Right lobe of liver (tissue), 6 donors: ENCODE results near the gene TMC1. TPM values are rescaled to one million over a fixed set of nuclear protein-coding genes. Genes with fewer than 3 reads are reported as not detected.

Experiments
- ATAC-seq, 4 donors: fragments of 200-7000 bp; cut with Tn5 transposase; one replicate each; pipeline ENCODE4 v1.9.1; 2020; ENCODE audit warnings: mild to moderate bottlenecking in 4 of 4, moderate library complexity in 4 of 4
- DNase-seq, 3 donors: peaks; one replicate each; pipeline ENCODE4 v3.0.0-alpha.2; 2020
- H3K27ac ChIP-seq, 3 donors: fragments of 200-600 bp; one replicate each; pipeline ENCODE4 v1.8.0; 2022
- H3K27me3 ChIP-seq, 2 donors: fragments of 200-600 bp; one replicate each; pipeline ENCODE4 v1.8.0; 2022
- H3K36me3 ChIP-seq, 4 donors: fragments of 200-600 bp; sonication (generic) in 1 of 4; one replicate each; pipeline versions ENCODE4 v1.5.1 to v1.8.0; 2017 to 2022; ENCODE audit warnings: control low read depth in 1 of 4
- H3K4me1 ChIP-seq, 4 donors: fragments of 200-600 bp; sonication (generic) in 1 of 4; one replicate each; pipeline versions ENCODE4 v1.5.1 to v1.8.0; 2017 to 2022; ENCODE audit warnings: control low read depth in 1 of 4
- H3K4me3 ChIP-seq, 3 donors: fragments of 200-600 bp; one replicate each; pipeline ENCODE4 v1.8.0; 2022
- H3K9me3 ChIP-seq, 4 donors: fragments of 200-600 bp; sonication (generic) in 1 of 4; one replicate each; pipeline versions ENCODE4 v1.5.1 to v1.8.0; 2017 to 2022; ENCODE audit warnings: control low read depth in 1 of 4
- POLR2A ChIP-seq: fragments of 450-650 bp; IDR thresholded peaks from one replicate; pipeline ENCODE4 v1.6.1; 2017; ENCODE audit warnings: antibody characterized with exemption, mild to moderate bottlenecking
- WGBS: methylation state at CpG from one replicate; pipeline ENCODE4 v1.1.6; 2018; ENCODE audit warnings: low coverage, low lambda C conversion rate; ENCODE audit not compliant: insufficient coverage; ENCODE audit errors: missing lambda C conversion rate; 5-methylcytosine and 5-hydroxymethylcytosine counted together
- intact Hi-C, 2 donors: fragments of 100-400 bp; cut with DNase I; formaldehyde crosslinking; loops; one replicate each; pipeline versions ENCODE4 v1.11.2 to v1.14.1; 2022
- total RNA-seq, 6 experiments: library from RNA; depleted of rRNA in 2 of 6; stranded (reverse); fragments of >200 nt in 2 of 6; fragmentation: NEBNext Ultra II Directional in 3 of 6; extraction: Animal tissue kit (Norgen Biotek cat#: 25700) in 3 of 6; gene quantifications; one replicate each; pipeline versions ENCODE4 v1.1.0 to v1.2.4, GENCODE V29; 2016 to 2023
- TF ChIP-seq, protein P1 (sequence below), 4 donors: fragments of 200-600 bp in 3 of 4; fragments of 450-650 bp in 1 of 4; IDR thresholded peaks; one replicate each; pipeline versions ENCODE4 v1.5.1 to v1.8.0; 2016 to 2022; ENCODE audit warnings: antibody characterized with exemption in 4 of 4, mild to moderate bottlenecking in 2 of 4
- donor health status: DM: no; HTN: yes; CAD: no.
- donor health status: DM: no; HTN: no; CAD: no.
- donor health status: DM: no; HTN: no; CAD: no.
- donor health status: DM: no; HTN: yes; CAD: no.
- donor health status: DM: no; HTN: yes; CAD: no.

Gene TMC1
- total RNA-seq, 6 experiments from 2014 or later = 0.06 to 0.42 TPM; not detected in 4

DNA sequence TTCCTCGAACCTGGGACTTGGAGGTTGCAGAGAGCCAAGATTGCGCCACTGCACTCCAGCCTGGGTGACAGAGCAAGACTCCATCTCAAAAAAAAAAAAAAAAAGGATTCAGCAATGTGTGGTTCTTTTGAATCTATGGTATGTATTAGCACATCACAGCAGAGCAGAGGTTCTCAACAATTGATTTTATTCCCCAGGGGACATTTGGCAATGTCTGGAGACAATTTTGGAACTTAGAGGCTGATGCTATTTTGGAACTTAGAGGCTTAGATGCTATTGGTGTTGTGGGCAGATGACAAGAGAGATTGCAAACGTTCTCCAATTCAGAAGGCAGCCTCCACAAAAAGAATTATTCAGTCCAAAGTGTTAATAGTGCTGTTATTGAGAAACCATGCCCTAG, 115.2 kb downstream of the TMC1 start:
- WGBS = 31% methylated on average over 2 of the region's 3 CpGs
- ATAC-seq (no peak), DNase-seq (no peak)
- Histone ChIP-seq H3K4me3 (no peak overlapping the region), H3K4me1 (no peaks in the 10 kb centered on the region), H3K9me3 (no peaks in the 10 kb centered on the region), H3K36me3 (no peaks in the 10 kb centered on the region), H3K27me3 (no peaks in the 10 kb centered on the region), H3K27ac (no peak overlapping the region)
- TF ChIP-seq, protein P1, sequence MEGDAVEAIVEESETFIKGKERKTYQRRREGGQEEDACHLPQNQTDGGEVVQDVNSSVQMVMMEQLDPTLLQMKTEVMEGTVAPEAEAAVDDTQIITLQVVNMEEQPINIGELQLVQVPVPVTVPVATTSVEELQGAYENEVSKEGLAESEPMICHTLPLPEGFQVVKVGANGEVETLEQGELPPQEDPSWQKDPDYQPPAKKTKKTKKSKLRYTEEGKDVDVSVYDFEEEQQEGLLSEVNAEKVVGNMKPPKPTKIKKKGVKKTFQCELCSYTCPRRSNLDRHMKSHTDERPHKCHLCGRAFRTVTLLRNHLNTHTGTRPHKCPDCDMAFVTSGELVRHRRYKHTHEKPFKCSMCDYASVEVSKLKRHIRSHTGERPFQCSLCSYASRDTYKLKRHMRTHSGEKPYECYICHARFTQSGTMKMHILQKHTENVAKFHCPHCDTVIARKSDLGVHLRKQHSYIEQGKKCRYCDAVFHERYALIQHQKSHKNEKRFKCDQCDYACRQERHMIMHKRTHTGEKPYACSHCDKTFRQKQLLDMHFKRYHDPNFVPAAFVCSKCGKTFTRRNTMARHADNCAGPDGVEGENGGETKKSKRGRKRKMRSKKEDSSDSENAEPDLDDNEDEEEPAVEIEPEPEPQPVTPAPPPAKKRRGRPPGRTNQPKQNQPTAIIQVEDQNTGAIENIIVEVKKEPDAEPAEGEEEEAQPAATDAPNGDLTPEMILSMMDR (IDR thresholded peaks at IDR 0.05) = no peak
- no peak for TF ChIP-seq POLR2A
- intact Hi-C loops = no loop called here

- no peak for TF ChIP-seq POLR2A
- TF ChIP-seq, protein P1 (IDR thresholded peaks at IDR 0.05) = no peak
- H3K27me3 ChIP-seq = no peaks in the 10 kb centered on the region
- no peak overlapping the region for H3K27ac ChIP-seq
- H3K9me3 ChIP-seq = no peaks in the 10 kb centered on the region
- no peak overlapping the region for H3K4me3 ChIP-seq
- intact Hi-C loops = no loop called here
- DNase-seq (no peak), ATAC-seq (no peak)
- H3K4me1 ChIP-seq = no peaks in the 10 kb centered on the region
- no peaks in the 10 kb centered on the region for H3K36me3 ChIP-seq
Observed at GRCh38 chr9:72643651-72644050, 122.2 kb downstream of the TMC1 start.

DNA sequence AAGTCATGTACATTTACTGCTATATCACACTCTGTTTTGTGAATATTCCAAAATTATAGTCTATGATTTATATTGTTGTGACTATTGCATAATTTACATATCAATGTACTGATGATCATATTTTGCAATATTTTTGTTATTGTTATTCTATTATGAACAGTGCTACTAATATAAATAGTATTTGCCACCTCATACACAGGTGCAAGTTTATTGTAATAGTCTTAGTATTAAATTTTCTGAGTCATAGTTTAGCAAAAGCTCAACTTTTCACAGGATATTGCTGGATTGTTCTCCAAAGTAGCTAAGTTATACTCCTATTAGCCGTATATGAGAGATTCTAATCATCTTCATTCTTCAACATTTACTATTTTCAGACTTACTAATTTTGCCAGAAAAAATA, 124.7 kb downstream of the TMC1 start:
- Histone ChIP-seq H3K27ac (no peak overlapping the region), H3K36me3 (no peaks in the 10 kb centered on the region), H3K27me3 (no peaks in the 10 kb centered on the region), H3K9me3 (no peaks in the 10 kb centered on the region), H3K4me1 (no peaks in the 10 kb centered on the region), H3K4me3 (no peak overlapping the region)
- intact Hi-C loops = no loop called here
- DNase-seq (no peak), ATAC-seq (no peak)
- WGBS = 57% methylated on average over 1 of the region's 1 CpG
- no peak for TF ChIP-seq POLR2A
- TF ChIP-seq, protein P1 (IDR thresholded peaks at IDR 0.05) = no peak

GRCh38 chr9:72648324-72649126, 127.1 kb downstream of the TMC1 start:
- H3K27ac ChIP-seq = no peak overlapping the region
- no peaks in the 10 kb centered on the region for H3K27me3 ChIP-seq
- intact Hi-C loops = no loop called here
- no peak for ATAC-seq
- no peaks in the 10 kb centered on the region for H3K4me1 ChIP-seq
- H3K36me3 ChIP-seq = no peaks in the 10 kb centered on the region
- DNase-seq = no peak
- TF ChIP-seq, protein P1 (IDR thresholded peaks at IDR 0.05) = no peak
- no peak for TF ChIP-seq POLR2A
- H3K9me3 ChIP-seq = no peaks in the 10 kb centered on the region
- H3K4me3 ChIP-seq = no peak overlapping the region
- 45% methylated on average over 5 of the region's 5 CpGs for WGBS

- WGBS = 32% methylated on average over 1 of the region's 1 CpG
- TF ChIP-seq POLR2A = no peak
- TF ChIP-seq, protein P1 (IDR thresholded peaks at IDR 0.05) = no peak
- Histone ChIP-seq H3K36me3 (no peaks in the 10 kb centered on the region), H3K4me3 (no peak overlapping the region), H3K9me3 (no peaks in the 10 kb centered on the region), H3K4me1 (no peaks in the 10 kb centered on the region), H3K27ac (no peak overlapping the region), H3K27me3 (no peaks in the 10 kb centered on the region)
- DNase-seq (no peak), ATAC-seq (no peak)
- intact Hi-C loops = no loop called here
Observed at GRCh38 chr9:72649127-72649442, 127.7 kb downstream of the TMC1 start.
